ENCODE results near the gene MAG.

Gene MAG

GRCh38 chr19:35362261-35363000 is 70.5 kb downstream of the MAG start:
- DNase-seq (ENCODE audit: low read depth), result no peak

GRCh38 chr19:35363001-35363590 is 71.1 kb downstream of the MAG start:
- DNase-seq (ENCODE audit: low read depth), result no peak
